ENCODE data around the gene COA8.

Gene COA8

GRCh38 chr14:103544388-103545218, 18.2 kb upstream of the COA8 start:
- DNase-seq (ENCODE audit: low read depth in 2 of 2) = peak in 1 of 2 donors; percentile 48
- no peak overlapping the region for H3K4me3 ChIP-seq (replicated peaks in 1 of 2; ENCODE audit: low read depth in 2 of 2, low read length in 2 of 2)

GRCh38 chr14:103545219-103545914, 17.4 kb upstream of the COA8 start:
- H3K4me3 ChIP-seq (replicated peaks in 1 of 2; ENCODE audit: low read depth in 2 of 2, low read length in 2 of 2) = no peak overlapping the region
- TF ChIP-seq CTCF (IDR thresholded peaks at IDR 0.05; ENCODE audit: low read depth, low read length) = no peak
- no peak for DNase-seq (ENCODE audit: low read depth in 2 of 2)

More at GRCh38 chr14:103544388-103545218, 18.2 kb upstream of the COA8 start:
- no peak for TF ChIP-seq CTCF (IDR thresholded peaks at IDR 0.05; ENCODE audit: low read depth, low read length)

DNA sequence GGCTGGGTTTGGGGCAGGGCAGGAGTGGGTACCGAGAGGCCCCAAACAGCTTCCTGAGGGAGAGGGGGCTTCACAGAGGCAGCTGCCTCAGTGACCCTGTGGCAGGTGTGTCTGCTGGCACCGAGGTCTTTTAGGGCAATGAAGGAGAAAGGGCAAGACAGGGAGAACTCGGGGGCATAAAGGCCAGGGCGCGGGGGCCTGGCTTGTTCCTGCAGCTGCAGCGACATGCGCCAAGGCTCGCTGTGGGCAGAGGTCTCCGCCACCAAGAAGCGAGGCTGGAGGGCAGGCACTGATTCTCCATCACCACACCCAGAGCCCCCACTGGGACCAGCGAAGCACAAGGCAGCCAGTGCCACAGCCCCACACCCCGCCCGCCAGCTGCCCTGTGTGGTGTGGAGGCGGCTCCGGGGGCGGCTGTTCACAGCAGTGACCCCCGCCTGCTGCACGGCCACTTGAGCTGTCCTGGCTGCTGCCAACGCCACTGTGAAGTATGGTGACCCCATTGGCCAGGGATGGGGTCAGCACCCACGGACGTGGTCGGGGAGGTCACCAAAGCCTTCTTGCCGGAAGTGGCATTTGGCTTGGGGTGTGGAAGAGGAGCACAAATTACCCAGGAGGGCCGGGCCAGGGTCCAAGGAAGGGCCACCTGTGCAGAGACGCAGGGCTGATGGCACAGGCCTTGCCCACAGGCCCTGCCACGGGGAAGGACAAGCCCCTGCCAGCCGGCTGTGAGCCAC, 16.7 kb upstream of the COA8 start:
- H3K4me3 ChIP-seq (replicated peaks in 1 of 2; ENCODE audit: low read depth in 2 of 2, low read length in 2 of 2) = no peak overlapping the region
- TF ChIP-seq CTCF (IDR thresholded peaks at IDR 0.05; ENCODE audit: low read depth, low read length) = no peak
- DNase-seq (ENCODE audit: low read depth in 2 of 2) = no peak

DNA sequence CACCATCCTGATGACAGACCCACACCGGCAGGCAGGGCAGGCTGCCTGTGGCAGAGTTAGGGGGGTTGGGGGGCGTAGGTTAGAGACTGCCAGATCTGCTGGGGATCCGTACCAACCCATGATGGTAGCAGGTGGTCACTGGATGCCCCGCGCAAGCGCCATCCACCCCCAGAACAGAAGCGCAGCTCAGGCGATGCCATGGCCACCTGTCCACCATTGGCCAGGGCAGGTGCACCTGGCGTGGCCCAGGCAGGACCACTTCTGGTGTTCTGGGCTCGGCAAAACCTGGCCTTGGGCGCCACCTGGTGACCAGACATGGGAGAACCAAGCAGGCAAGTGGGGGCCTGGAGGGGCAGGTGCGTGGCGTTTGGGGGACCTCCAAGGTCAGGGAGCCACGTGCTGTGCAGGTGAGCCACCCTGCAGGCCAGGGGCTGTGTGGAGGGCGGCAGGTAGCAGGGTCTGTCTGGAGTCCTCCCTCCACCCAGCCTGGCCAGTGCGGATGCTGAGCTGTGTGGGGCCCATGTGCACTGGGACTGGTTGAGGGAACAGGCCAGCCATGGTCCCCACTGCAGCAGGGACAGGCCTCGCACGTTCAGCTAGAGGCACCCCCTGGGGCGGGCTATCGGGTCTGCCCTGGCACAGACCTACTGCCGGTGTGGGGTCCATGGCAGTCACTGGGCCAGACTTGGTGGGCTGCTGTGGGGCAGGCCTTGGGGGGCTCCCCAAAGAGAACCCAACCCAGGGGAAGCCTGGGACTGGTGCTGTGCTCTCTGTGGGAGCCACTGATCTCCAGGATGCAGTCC, 15.9 kb upstream of the COA8 start:
- peak; percentile 80 for TF ChIP-seq CTCF (IDR thresholded peaks at IDR 0.05; ENCODE audit: low read depth, low read length)
- DNase-seq (ENCODE audit: low read depth in 2 of 2) = peak; percentile 56 to 58
- H3K4me3 ChIP-seq (replicated peaks in 1 of 2; ENCODE audit: low read depth in 2 of 2, low read length in 2 of 2) = no peak overlapping the region

DNA sequence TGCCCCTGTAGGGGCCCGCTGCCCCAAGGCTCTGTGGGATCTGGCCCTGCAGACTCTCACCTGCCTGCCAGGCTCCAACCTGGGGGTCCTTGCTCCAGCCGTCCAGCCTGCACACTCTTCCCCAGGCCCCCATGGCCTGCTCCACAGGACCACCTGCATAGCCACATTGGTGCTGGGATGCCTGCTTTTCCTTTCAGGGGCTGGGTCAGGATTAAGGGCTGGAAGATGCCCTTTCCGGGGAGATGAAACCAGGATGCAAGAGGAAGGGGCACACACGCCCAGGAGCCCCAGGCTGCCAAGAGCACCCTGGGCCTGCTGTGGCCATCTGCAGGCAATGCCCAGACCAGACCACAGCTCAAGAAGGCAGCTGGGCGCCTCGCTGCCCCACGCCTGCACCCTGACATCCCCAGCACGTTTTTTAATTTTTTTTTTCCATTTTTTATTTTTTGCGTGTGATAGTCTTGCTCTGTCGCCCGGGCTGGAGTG, 15.3 kb upstream of the COA8 start:
- DNase-seq (ENCODE audit: low read depth in 2 of 2) = no peak
- no peak overlapping the region for H3K4me3 ChIP-seq (replicated peaks in 1 of 2; ENCODE audit: low read depth in 2 of 2, low read length in 2 of 2)
- TF ChIP-seq CTCF (IDR thresholded peaks at IDR 0.05; ENCODE audit: low read depth, low read length) = no peak

- H3K4me3 ChIP-seq (replicated peaks in 1 of 2; ENCODE audit: low read depth in 2 of 2, low read length in 2 of 2) = no peak overlapping the region
- no peak for DNase-seq (ENCODE audit: low read depth in 2 of 2)
- no peak for TF ChIP-seq CTCF (IDR thresholded peaks at IDR 0.05; ENCODE audit: low read depth, low read length)
Measured at GRCh38 chr14:103547941-103548462, 14.8 kb upstream of the COA8 start.
